Upper lobe of left lung (tissue), 4 donors: ENCODE results near the gene CHI3L1.

Experiments
- EP300 ChIP-seq, 4 donors: sonication (generic); formaldehyde crosslinking; IDR thresholded peaks; one replicate each; pipeline ENCODE4 v1.5.1; 2017; ENCODE audit warnings: antibody characterized with exemption in 4 of 4, control low read depth in 2 of 4
- POLR2AphosphoS5 ChIP-seq, 2 donors: sonication (generic); formaldehyde crosslinking; IDR thresholded peaks; one replicate each; pipeline ENCODE4 v1.5.1; 2017; ENCODE audit warnings: antibody characterized with exemption in 2 of 2

DNA sequence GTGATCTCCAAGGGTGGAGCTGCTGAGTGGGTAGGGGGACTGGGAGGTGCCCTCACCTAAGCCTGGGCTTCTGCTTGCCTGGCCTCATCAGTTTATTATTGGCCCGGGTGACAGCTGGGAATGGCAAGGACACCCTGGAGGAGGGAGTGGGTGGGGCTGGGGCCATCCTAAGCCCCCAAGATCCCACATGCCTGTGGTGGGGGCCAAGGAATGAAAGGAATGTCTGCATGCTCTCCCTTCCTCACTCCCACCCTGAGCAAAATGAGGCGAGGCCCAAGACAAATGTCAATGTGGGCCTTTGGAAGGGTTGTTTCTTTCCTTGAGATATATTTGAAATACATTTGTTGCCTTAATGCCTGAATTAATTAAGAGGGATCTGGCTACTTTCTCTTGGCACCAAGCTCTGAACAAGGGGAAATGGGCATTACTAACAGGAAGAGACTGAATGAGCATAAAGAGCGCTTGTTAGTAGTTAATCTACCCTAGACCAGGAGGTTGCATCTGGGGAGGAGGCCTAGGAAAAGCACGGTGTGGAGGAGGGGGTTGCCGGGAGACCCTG, 19.7 kb upstream of the CHI3L1 start:
- no peak for TF ChIP-seq EP300 (IDR thresholded peaks at IDR 0.05)
- no peak for TF ChIP-seq POLR2AphosphoS5 (IDR thresholded peaks at IDR 0.05)
